ENCODE data around the gene BAIAP3. TPM values are rescaled to one million over a fixed set of nuclear protein-coding genes. Genes with fewer than 3 reads are reported as not detected.

BAIAP3 gene
- total RNA-seq, 1 experiment from 2014 or later = 6.8 TPM

GRCh38 chr16:1346422-1347285 lies 13.2 kb downstream of the BAIAP3 start:
- no peak overlapping the region for H3K18ac ChIP-seq (ENCODE audit: insufficient read length, low read depth, low read length)
- H3K27ac Mint-ChIP-seq = no peak overlapping the region
- no peak for DNase-seq
- H2AFZ ChIP-seq (ENCODE audit: low read length) = no peak overlapping the region
- no peaks in the 10 kb centered on the region for H3K27me3 ChIP-seq (ENCODE audit: insufficient read depth, low read length)
- no peak overlapping the region for H2BK120ac ChIP-seq (ENCODE audit: low read depth, low read length, poor library complexity, severe bottlenecking)
- H3K4me2 ChIP-seq (ENCODE audit: insufficient read depth, insufficient read length, low read length) = no peak overlapping the region
- no peaks in the 10 kb centered on the region for H3K9me3 ChIP-seq (ENCODE audit: control insufficient read depth, low read depth, low read length)
- no peaks in the 10 kb centered on the region for H3K79me1 ChIP-seq (ENCODE audit: insufficient read depth, low read depth, low read length, poor library complexity, severe bottlenecking)
- H4K20me1 ChIP-seq (ENCODE audit: control insufficient read depth, insufficient read depth, insufficient read length) = no peaks in the 10 kb centered on the region
- H3K56ac ChIP-seq (ENCODE audit: insufficient read length, low read depth, low read length) = no peak overlapping the region
- no peaks in the 10 kb centered on the region for H3K9me3 Mint-ChIP-seq
- H2BK12ac ChIP-seq (ENCODE audit: insufficient read length, low read depth, low read length) = no peak overlapping the region
- peaks cover 11% of the 10 kb centered on the region for H3K27me3 Mint-ChIP-seq (ENCODE audit: low read depth)
- no peak overlapping the region for H2BK5ac ChIP-seq (ENCODE audit: insufficient read length, low read length)
- no peak overlapping the region for H4K5ac ChIP-seq (ENCODE audit: insufficient read length, low read depth, low read length)
- no CpG with 5 or more reads among the region's 34 CpGs for WGBS (ENCODE audit: extremely low coverage, insufficient read length, low lambda C conversion rate)
- H4K91ac ChIP-seq (ENCODE audit: insufficient read length, low read depth, low read length) = no peak overlapping the region
- H3K23ac ChIP-seq (ENCODE audit: insufficient read length, low read depth, low read length) = no peak overlapping the region
- H4K8ac ChIP-seq (replicated peaks; ENCODE audit: insufficient read length, low read depth, low read length) = no peak overlapping the region
- peaks cover 3 to 18% (median 12%) of the 10 kb centered on the region in 3 experiments; a peak in 5 of 7 replicates for H3K36me3 Mint-ChIP-seq (ENCODE audit: insufficient read depth in 1 of 3, low read depth in 3 of 3)
- H3K4me3 Mint-ChIP-seq = no peak overlapping the region
- H3K23me2 ChIP-seq (ENCODE audit: insufficient read length, low read depth, low read length, poor library complexity, severe bottlenecking) = no peaks in the 10 kb centered on the region
- H3K14ac ChIP-seq (ENCODE audit: insufficient read depth, low read length) = no peak overlapping the region
- no peaks in the 10 kb centered on the region for H3K79me2 ChIP-seq (ENCODE audit: insufficient read depth, low read length)
- no peak overlapping the region for H3K4ac ChIP-seq (ENCODE audit: low read depth, low read length)
- H3T11ph ChIP-seq (ENCODE audit: low read length) = no peak overlapping the region
- no peak overlapping the region for H2BK20ac ChIP-seq (ENCODE audit: low read depth, low read length, poor library complexity, severe bottlenecking)
- no peak overlapping the region for H3K27ac ChIP-seq (ENCODE audit: insufficient read length, low read depth, low read length)
- TF ChIP-seq, protein P1, sequence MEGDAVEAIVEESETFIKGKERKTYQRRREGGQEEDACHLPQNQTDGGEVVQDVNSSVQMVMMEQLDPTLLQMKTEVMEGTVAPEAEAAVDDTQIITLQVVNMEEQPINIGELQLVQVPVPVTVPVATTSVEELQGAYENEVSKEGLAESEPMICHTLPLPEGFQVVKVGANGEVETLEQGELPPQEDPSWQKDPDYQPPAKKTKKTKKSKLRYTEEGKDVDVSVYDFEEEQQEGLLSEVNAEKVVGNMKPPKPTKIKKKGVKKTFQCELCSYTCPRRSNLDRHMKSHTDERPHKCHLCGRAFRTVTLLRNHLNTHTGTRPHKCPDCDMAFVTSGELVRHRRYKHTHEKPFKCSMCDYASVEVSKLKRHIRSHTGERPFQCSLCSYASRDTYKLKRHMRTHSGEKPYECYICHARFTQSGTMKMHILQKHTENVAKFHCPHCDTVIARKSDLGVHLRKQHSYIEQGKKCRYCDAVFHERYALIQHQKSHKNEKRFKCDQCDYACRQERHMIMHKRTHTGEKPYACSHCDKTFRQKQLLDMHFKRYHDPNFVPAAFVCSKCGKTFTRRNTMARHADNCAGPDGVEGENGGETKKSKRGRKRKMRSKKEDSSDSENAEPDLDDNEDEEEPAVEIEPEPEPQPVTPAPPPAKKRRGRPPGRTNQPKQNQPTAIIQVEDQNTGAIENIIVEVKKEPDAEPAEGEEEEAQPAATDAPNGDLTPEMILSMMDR (conservative IDR thresholded peaks at IDR 0.05) = peak; percentile 24; the same call in 2 of the 3 replicates
- H2BK15ac ChIP-seq (ENCODE audit: low read depth, low read length) = no peak overlapping the region
- H3K4me1 ChIP-seq (ENCODE audit: insufficient read depth, low read length) = no peaks in the 10 kb centered on the region
- peaks cover 6 to 7% of the 10 kb centered on the region in 2 experiments for H3K4me1 Mint-ChIP-seq
- no peak overlapping the region for H2AK5ac ChIP-seq (ENCODE audit: insufficient read length, low read length)
- no peak overlapping the region for H3K9ac ChIP-seq (ENCODE audit: extremely low read depth, insufficient read length, low read length)

All from H9 (cell line).